Measurements from ENCODE around the gene HBP1.
"Not testable (repeated sequence)": the region's sequence is repeated elsewhere in the genome, so short reads cannot be mapped to it uniquely, and the experiment has no call there.

Gene HBP1

DNA sequence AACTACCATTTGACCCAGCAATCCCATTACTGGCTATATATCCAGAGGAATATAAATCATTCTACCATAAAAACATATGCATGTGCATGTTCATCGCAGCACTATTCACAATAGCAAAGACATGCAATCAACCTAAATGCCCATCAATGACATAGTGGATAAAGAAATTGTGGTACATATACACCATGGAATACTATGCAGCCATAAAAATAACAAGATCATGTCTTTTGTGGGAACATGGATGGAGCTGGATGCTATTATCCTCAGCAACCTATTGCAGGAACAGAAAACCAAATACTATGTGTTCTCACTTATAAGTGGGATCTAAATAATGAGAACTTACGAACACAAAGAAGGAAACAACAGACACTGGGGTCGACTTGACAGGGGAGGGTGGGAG lies 78.0 kb downstream of the HBP1 start:
- not testable (repeated sequence) for H3K4me1 ChIP-seq (ENCODE audit: control insufficient read depth, insufficient read depth, low read length, poor library complexity, severe bottlenecking); H3K9me3 ChIP-seq (ENCODE audit: control insufficient read depth, low read length); H3K4me3 ChIP-seq (ENCODE audit: extremely low read depth, insufficient read depth, low read length, poor library complexity, severe bottlenecking); H3K27ac ChIP-seq (ENCODE audit: low read depth, low read length, severe bottlenecking)
- WGBS, 2 experiments (ENCODE audit: insufficient coverage in 2 of 2) = no CpG with 5 or more reads among the region's 3 CpGs
- H3K36me3 ChIP-seq (ENCODE audit: control insufficient read depth, insufficient read depth, low read length) = peaks cover 10% of the 10 kb centered on the region

DNA sequence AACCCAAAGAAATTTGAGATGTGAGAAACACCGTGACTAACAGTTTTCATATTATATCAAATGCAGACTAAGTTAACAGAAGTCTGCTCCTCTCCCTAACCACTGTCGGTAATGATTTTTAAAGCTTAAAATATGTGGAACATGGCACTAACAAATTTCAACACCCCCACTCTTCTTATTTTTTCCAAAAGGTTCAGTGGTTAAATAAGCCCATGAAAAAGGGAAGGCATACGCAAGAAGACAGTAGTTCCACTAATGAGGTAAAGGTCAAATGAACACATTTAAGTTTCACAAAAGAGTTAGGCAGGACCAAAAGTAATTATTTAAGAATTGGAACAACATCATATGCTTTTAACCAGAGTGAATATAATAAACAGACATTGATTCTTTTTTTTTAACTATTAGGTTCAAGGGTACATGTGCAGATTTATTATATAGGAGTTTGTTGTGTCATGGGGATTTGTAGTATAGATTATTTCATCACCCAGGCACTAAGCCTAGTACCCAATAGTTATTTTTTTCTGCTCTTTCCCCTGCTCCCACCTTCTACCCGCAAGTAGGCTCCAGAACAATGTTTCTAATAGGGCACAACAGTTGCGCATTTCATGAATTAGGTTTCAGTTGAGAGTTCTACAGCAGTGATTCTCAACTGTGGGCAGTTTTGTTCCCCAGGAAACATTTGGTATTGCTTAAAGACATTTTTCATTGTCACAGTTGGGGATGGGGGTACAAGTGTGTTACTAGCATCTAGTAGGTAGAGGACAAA lies 79.9 kb downstream of the HBP1 start:
- Histone ChIP-seq H3K4me1 (ENCODE audit: control insufficient read depth, insufficient read depth, low read length, poor library complexity, severe bottlenecking) (no peaks in the 10 kb centered on the region), H3K27ac (ENCODE audit: low read depth, low read length, severe bottlenecking) (no peak overlapping the region), H3K9me3 (ENCODE audit: control insufficient read depth, low read length) (no peaks in the 10 kb centered on the region), H3K4me3 (ENCODE audit: extremely low read depth, insufficient read depth, low read length, poor library complexity, severe bottlenecking) (no peak overlapping the region), H3K36me3 (ENCODE audit: control insufficient read depth, insufficient read depth, low read length) (peaks cover 10% of the 10 kb centered on the region)
- WGBS, 2 experiments (ENCODE audit: insufficient coverage in 2 of 2) = 100% methylated on average over 1 of the region's 5 CpGs; no CpG with 5 or more reads in 1 of the 2 experiments

DNA sequence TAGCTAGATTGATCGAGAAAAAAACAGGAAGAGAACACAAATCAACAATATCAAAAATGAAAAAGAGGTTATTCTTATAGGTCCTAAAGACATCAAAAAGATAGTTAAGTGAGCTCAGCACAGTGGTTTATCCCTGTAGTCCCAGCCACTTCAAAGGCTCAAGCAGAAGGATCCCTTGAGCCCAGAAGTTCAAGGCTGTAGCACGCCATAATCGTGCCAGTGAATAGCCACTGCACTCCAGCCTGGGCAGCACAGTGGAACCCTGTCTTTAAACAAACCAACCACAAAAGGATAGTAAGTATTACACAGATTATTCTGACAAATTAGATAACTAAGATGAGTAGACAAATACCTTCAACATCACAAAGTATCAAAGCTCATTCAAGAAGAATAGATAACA lies 83.2 kb downstream of the HBP1 start:
- no peak overlapping the region for H3K27ac ChIP-seq (ENCODE audit: low read depth, low read length, severe bottlenecking)
- no peaks in the 10 kb centered on the region for H3K9me3 ChIP-seq (ENCODE audit: control insufficient read depth, low read length)
- H3K4me3 ChIP-seq (ENCODE audit: extremely low read depth, insufficient read depth, low read length, poor library complexity, severe bottlenecking) = no peak overlapping the region
- no peaks in the 10 kb centered on the region for H3K4me1 ChIP-seq (ENCODE audit: control insufficient read depth, insufficient read depth, low read length, poor library complexity, severe bottlenecking)
- no CpG with 5 or more reads among the region's 3 CpGs for WGBS, 2 experiments (ENCODE audit: insufficient coverage in 2 of 2)
- peaks cover 7% of the 10 kb centered on the region for H3K36me3 ChIP-seq (ENCODE audit: control insufficient read depth, insufficient read depth, low read length)

Data from mesodermal cell (in vitro differentiated cells).